ENCODE measurements around the gene ADRA2B. TPM values are rescaled to one million over a fixed set of nuclear protein-coding genes. Genes with fewer than 3 reads are reported as not detected.

ADRA2B gene
- total and polyA plus RNA-seq, 2 experiments from 2014 or later: 0.66 to 0.87 TPM

DNA sequence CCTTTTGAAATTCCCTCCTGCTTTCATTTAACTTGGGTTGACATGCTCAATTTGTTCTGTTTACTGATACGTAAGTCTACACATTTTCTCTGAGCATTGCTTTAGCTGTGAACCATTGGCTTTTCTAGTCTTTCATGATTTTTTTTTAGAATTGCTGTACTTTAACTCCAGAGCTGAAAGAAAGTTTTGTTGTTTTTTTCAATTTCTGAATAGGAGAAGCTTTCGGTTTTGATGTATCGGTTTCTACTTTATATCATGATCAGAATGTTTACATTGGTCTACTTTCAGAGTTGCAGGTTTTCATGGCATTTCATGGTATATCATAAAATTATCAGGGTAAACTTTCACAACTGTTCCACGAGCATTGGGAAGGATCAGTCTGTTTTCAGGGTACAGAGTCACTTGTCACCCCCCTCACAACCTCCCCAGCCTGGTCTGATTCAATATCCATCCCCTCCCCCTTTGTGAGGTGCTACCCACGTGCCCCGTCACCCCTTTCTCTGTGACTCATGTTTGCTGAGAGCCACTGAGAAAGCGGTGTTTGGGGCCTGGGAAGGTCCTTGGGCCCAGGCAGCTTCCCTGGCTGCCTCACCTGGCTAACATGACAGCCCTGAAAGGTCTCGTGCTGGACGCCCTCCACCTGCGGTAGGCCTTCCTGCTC lies 14.9 kb upstream of the ADRA2B start:
- WGBS (ENCODE audit: low lambda C conversion rate, missing lambda C conversion rate): 77% methylated on average over 10 of the region's 10 CpGs
- no peak overlapping the region for H3K27ac ChIP-seq

DNA sequence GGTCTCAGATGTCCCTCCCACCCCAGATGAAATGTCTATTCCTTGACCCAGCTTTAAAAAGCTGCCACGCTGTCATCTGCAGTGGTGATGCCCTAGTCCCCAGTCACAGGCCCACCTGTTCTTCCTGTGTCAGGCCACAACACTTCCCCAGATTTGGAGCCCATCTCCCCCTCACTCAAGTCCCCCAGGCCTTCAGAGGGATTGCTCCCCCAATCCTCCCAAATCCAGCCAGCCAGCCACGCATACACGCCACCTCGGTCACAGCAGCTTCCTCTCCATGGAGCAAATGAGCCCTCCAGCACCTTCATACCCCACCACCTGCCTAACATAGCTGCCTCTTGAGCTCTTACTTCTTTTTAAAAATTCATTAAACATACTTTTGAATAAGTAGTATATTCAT lies 14.1 kb upstream of the ADRA2B start:
- Histone ChIP-seq H2AFZ (no peak overlapping the region), H3K27ac (no peak overlapping the region), H3K9me2 (replicated peaks; ENCODE audit: insufficient read depth) (no peaks in the 10 kb centered on the region), H3K9me3 (ENCODE audit: low read depth) (no peaks in the 10 kb centered on the region), H3K4me1 (ENCODE audit: insufficient read depth) (no peaks in the 10 kb centered on the region), H3K36me3 (replicated peaks; ENCODE audit: insufficient read depth, low read depth) (no peaks in the 10 kb centered on the region), H4K20me1 (ENCODE audit: insufficient read depth, poor library complexity, severe bottlenecking) (no peaks in the 10 kb centered on the region), H3K27me3 (peaks cover 5% of the 10 kb centered on the region), H3K79me2 (no peaks in the 10 kb centered on the region), H3K4me3 (no peak overlapping the region), H3K4me2 (no peak overlapping the region)
- TF ChIP-seq EZH2phosphoT487 (IDR thresholded peaks at IDR 0.05; ENCODE audit: low read depth, severe bottlenecking, unreplicated experiment) (no peak), EZH2 (IDR thresholded peaks at IDR 0.05; ENCODE audit: borderline replicate concordance) (no peak), CTCF (IDR thresholded peaks at IDR 0.05; ENCODE audit: poor library complexity) (no peak)
- no peak for DNase-seq (ENCODE audit: low spot score)
- WGBS (ENCODE audit: low lambda C conversion rate, missing lambda C conversion rate): 89% methylated on average over 4 of the region's 4 CpGs

More for the DNA sequence above, 14.9 kb upstream of the ADRA2B start:
- no peaks in the 10 kb centered on the region for H3K9me3 ChIP-seq (ENCODE audit: low read depth)
- no peaks in the 10 kb centered on the region for H4K20me1 ChIP-seq (ENCODE audit: insufficient read depth, poor library complexity, severe bottlenecking)
- peaks cover 5% of the 10 kb centered on the region for H3K27me3 ChIP-seq
- H3K36me3 ChIP-seq (replicated peaks; ENCODE audit: insufficient read depth, low read depth): no peaks in the 10 kb centered on the region
- no peak for DNase-seq (ENCODE audit: low spot score)
- no peaks in the 10 kb centered on the region for H3K79me2 ChIP-seq
- no peak overlapping the region for H3K4me2 ChIP-seq
- no peak overlapping the region for H3K4me3 ChIP-seq
- H3K9me2 ChIP-seq (replicated peaks; ENCODE audit: insufficient read depth): no peaks in the 10 kb centered on the region
- TF ChIP-seq CTCF (IDR thresholded peaks at IDR 0.05; ENCODE audit: poor library complexity) (no peak), EZH2 (IDR thresholded peaks at IDR 0.05; ENCODE audit: borderline replicate concordance) (no peak), EZH2phosphoT487 (IDR thresholded peaks at IDR 0.05; ENCODE audit: low read depth, severe bottlenecking, unreplicated experiment) (no peak)
- no peak overlapping the region for H2AFZ ChIP-seq
- H3K4me1 ChIP-seq (ENCODE audit: insufficient read depth): no peaks in the 10 kb centered on the region

DNA sequence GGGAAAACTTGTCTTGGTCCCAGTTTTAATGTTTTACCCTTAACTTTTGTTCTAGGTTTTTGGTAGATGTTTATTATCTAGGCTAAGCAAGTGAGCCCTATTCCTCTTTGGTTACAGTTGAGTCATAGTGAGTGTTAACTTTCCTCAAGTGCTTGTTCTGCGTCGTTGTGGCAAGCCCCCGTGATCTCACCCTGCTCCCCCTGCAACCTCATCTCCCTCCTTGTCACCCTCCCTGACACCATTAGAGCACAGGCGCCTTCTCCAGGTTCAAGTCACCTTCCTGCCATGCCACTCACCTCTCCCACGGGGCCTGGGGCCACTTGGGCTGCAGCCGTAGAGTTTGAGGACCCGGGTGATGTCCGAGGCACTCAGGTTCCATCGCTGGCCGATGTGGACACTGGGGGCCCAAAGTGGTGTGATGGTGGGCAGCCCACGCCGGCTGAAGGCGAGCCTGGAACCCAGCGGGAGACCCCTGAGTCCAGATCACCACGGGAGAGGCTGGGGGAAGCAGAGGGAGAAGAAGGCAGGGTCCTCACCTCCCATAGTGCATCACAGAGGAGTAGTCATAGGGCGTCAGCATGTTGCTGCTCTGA lies 13.3 kb upstream of the ADRA2B start:
- Histone ChIP-seq H3K9me3 (ENCODE audit: low read depth) (no peaks in the 10 kb centered on the region), H3K36me3 (replicated peaks; ENCODE audit: insufficient read depth, low read depth) (no peaks in the 10 kb centered on the region), H3K27ac (no peak overlapping the region), H3K4me3 (no peak overlapping the region), H2AFZ (no peak overlapping the region), H3K4me2 (no peak overlapping the region), H3K4me1 (ENCODE audit: insufficient read depth) (no peaks in the 10 kb centered on the region), H3K9me2 (replicated peaks; ENCODE audit: insufficient read depth) (no peaks in the 10 kb centered on the region), H3K27me3 (peaks cover 5% of the 10 kb centered on the region), H4K20me1 (ENCODE audit: insufficient read depth, poor library complexity, severe bottlenecking) (no peaks in the 10 kb centered on the region), H3K79me2 (no peaks in the 10 kb centered on the region)
- TF ChIP-seq CTCF (IDR thresholded peaks at IDR 0.05; ENCODE audit: poor library complexity) (no peak), EZH2phosphoT487 (IDR thresholded peaks at IDR 0.05; ENCODE audit: low read depth, severe bottlenecking, unreplicated experiment) (no peak)
- WGBS (ENCODE audit: low lambda C conversion rate, missing lambda C conversion rate): 86% methylated on average over 16 of the region's 16 CpGs
- no peak for DNase-seq (ENCODE audit: low spot score)
